Posterior vena cava (tissue), 2 donors: ENCODE data around the gene DHRSX. TPM values are rescaled to one million over a fixed set of nuclear protein-coding genes. Genes with fewer than 3 reads are reported as not detected.
A peak's percentile ranks its signal among the peaks of the same experiment; 100 is the strongest.

Experiments used
- DNase-seq: peaks from one replicate; pipeline ENCODE4 v3.0.0-alpha.2; 2020; ENCODE audit warnings: low spot score
- intact Hi-C, 2 donors: fragments of 100-400 bp; cut with DNase I; formaldehyde crosslinking; loops; one replicate each; pipeline versions ENCODE4 v1.14.1 to v1.14.2; 2022 to 2023
- total RNA-seq, 2 donors: library from RNA; stranded (reverse); fragmentation: NEBNext Ultra II Directional; extraction: Animal tissue kit (Norgen Biotek cat#: 25700); gene quantifications; one replicate each; pipeline ENCODE4 v1.2.1, GENCODE V29; 2021
- donor health status: DM: yes; HTN: yes; CAD: no.
- donor health status: DM: yes; HTN: yes; CAD: no.

DHRSX gene
- total RNA-seq, 2 donors from 2014 or later: 16.0 to 18.9 TPM

- intact Hi-C loops: no loop called here
- no peak for DNase-seq
Measured at GRCh38 chrX:2346158-2346557, 154.6 kb downstream of the DHRSX start.

- DNase-seq: no peak
- intact Hi-C loops: no loop called here
Measured at GRCh38 chrX:2345562-2345961, 155.2 kb downstream of the DHRSX start.

- no peak for DNase-seq
- intact Hi-C loops: no loop called here
Measured at GRCh38 chrX:2343413-2343812, 157.4 kb downstream of the DHRSX start.

GRCh38 chrX:2342874-2343273 lies 157.9 kb downstream of the DHRSX start:
- DNase-seq: no peak
- intact Hi-C loops: no loop called here

GRCh38 chrX:2342281-2342688 lies 158.5 kb downstream of the DHRSX start:
- DNase-seq: no peak
- intact Hi-C loops: no loop called here

GRCh38 chrX:2340991-2341390 lies 159.8 kb downstream of the DHRSX start:
- intact Hi-C loops: no loop called here
- no peak for DNase-seq

GRCh38 chrX:2336181-2336580 lies 164.6 kb downstream of the DHRSX start:
- intact Hi-C loops: no loop called here
- DNase-seq: no peak

- intact Hi-C loops: loop anchor here in 1 of 2 donors (2.0 kb wide), 1 partner anchor 73 kb away; no protein-coding TSS in a partner anchor
- no peak for DNase-seq
Measured at GRCh38 chrX:2334237-2334636, 166.5 kb downstream of the DHRSX start.

GRCh38 chrX:2332252-2332651 lies 168.5 kb downstream of the DHRSX start:
- DNase-seq: no peak
- intact Hi-C loops: no loop called here

- intact Hi-C loops: no loop called here
Measured at GRCh38 chrX:2330910-2331309, 169.9 kb downstream of the DHRSX start.

GRCh38 chrX:2330487-2330886 lies 170.3 kb downstream of the DHRSX start:
- intact Hi-C loops: no loop called here
- DNase-seq: no peak

More at GRCh38 chrX:2330910-2331309, 169.9 kb downstream of the DHRSX start:
- DNase-seq: no peak

- intact Hi-C loops: no loop called here
- no peak for DNase-seq
Measured at GRCh38 chrX:2327423-2327822, 173.4 kb downstream of the DHRSX start.

- intact Hi-C loops: no loop called here
- peak; percentile 94 for DNase-seq
Measured at GRCh38 chrX:2325076-2325784, 175.5 kb downstream of the DHRSX start.

GRCh38 chrX:2324151-2324550 lies 176.6 kb downstream of the DHRSX start:
- intact Hi-C loops: no loop called here
- no peak for DNase-seq

GRCh38 chrX:2321411-2321810 lies 179.4 kb downstream of the DHRSX start:
- intact Hi-C loops: no loop called here
- DNase-seq: no peak

- intact Hi-C loops: no loop called here
- DNase-seq: no peak
Measured at GRCh38 chrX:2320580-2321327, 180.0 kb downstream of the DHRSX start.

- DNase-seq: no peak
- intact Hi-C loops: no loop called here
Measured at GRCh38 chrX:2320089-2320488, 180.7 kb downstream of the DHRSX start.

GRCh38 chrX:2318371-2318770 lies 182.4 kb downstream of the DHRSX start:
- intact Hi-C loops: no loop called here
- DNase-seq: no peak

- intact Hi-C loops: no loop called here
- DNase-seq: no peak
Measured at GRCh38 chrX:2317527-2318055, 183.2 kb downstream of the DHRSX start.

GRCh38 chrX:2316534-2316933 lies 184.2 kb downstream of the DHRSX start:
- intact Hi-C loops: no loop called here

GRCh38 chrX:2315434-2315833 lies 185.3 kb downstream of the DHRSX start:
- intact Hi-C loops: no loop called here
- no peak for DNase-seq

More at GRCh38 chrX:2316534-2316933, 184.2 kb downstream of the DHRSX start:
- DNase-seq: no peak
